CD4-positive, alpha-beta T cell treated with Interleukin-4 for 1 hour (primary cell): Measurements from ENCODE around the gene PHIP.
"Not testable (repeated sequence)": the region's sequence is repeated elsewhere in the genome, so short reads cannot be mapped to it uniquely, and the experiment has no call there.

Source experiments
- DNase-seq, 2 donors: peaks; one replicate each; pipeline ENCODE4 v3.0.0-alpha.2; 2020 to 2022

Gene PHIP

DNA sequence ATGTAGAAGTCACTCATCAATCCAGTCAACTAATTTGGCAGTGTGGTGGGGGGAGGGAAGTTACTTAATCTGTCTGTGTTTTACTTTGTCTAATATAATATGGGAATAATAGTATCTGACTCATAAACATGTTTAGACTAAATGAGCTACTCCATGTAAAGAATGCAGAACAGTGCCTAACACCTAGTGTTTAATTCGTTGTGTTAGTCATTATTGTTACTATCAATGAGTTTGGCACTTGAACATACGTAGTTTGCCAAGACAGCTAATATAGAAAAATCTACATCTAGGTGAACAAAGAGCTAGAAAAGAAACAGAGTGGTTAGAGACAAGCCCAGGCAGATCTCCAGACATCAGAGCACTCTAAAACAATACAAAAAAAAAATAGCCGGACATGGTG lies 161.6 kb downstream of the PHIP start:
- no peak for DNase-seq

DNA sequence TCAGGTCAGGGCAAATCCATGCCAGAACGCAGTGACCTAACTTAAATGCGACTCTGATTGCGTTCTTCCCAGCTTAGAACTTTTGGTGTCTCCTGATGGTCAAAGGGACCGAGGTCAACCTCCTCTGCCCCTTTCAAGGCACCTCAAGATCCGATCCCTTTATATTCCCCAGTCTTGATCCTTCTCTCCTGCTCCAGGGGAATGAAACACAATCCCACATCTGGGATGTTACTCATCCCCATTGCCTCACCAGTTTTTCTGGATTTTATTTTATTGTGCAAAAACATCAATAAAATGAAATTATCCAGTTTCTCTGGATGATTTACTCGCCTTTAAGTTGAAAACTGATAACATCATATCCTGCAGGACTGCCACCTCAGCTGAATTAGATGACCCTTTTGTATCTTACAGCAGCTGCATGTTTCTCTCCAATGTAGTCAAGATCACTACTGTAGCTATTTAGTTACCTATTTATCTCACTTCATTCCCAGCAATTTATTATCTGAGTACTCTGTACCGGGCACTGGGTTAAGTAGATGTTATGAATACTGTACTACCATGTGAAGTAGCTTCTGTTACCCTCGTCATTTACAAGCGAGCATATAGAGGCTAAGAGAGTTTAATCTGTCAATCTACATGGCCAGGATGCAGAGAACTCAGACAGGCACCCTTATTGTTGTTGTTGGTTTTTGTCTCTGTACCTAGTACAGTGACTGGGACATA lies 166.7 kb downstream of the PHIP start:
- DNase-seq, result no peak

DNA sequence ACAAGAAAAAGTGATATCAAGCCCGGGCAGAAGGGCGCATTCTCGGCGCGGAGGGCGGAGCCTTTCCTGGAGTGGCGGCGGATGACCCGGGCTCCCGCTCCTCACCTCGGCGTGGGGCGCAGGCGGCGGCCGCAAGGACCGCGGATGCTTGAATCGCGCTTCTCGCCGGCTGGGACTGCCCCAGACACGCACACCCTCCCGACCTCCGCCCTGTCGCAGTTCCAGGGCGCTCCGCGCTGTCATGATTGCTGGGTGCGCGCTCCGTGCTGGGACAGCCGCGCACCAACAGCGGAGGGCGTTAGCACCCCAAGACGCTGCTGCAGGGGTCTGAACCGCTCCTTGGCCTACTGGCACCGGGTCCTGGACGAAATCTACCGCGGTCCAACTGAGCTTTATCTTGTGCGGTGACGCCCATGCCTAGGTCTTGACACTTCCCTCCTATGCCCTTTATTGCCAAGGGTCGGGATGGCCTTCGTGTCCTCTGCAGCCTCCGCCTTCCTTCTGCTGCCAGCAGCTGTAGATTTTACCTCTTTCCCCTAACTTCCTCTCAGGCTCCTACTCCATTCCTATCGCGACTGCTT lies 167.4 kb downstream of the PHIP start:
- DNase-seq, result no peak

DNA sequence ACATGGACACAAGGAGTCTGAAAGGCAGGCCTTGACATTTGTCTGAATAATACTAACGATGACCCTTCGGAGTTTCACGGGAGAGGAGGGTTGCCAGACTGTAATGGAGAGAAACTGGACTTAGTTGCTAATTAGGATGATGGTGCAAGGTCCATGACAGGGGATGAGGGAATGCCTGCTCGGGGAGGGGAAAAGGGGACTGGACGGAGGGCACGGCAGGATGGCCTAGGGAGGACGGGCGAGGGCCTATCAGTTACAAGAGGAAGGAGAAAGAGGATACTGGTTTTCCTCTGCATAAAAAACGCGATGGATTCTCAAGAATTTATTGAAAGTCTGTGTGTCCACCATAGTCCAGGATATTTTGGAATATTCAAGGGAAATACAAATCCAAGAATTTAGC lies 168.0 kb downstream of the PHIP start:
- no peak for DNase-seq

DNA sequence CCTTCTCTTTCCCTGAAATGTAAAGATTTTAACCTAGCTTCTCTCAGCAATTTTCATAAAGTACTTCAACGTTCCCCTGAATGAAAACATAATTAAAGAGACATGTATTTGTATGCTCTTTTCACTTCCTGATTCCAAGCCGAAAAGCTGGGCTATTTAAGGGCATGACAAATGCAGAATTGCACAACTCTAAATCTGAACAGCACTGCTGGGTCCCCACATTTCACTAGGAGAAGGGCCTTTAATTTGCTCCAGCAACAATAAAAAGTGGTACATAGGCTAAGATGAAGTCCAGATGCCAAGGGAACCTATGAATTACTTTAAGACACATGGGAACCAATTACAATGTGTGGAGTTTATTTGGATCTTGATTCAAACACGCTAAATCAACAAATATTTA lies 168.7 kb downstream of the PHIP start:
- DNase-seq, result peak in 1 of 2 donors; percentile 16

DNA sequence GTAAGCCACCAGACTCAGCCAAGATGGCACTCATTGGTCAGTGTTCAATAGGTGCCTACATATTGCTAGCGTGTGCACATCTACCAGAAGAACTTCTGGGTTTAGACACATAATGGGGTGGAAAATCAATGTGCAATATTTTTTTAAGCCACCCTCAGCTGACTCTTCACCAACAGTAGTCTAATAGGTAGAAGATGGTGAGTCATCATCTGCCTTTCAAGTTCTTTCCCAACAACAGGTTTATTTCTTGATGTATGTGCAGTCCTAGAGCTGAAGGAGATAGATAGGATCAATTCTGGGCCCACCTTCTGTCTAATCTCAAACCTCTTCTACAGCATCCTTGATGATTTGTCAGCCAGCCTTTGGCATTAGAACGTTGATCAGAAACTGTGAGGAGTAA lies 169.4 kb downstream of the PHIP start:
- no peak for DNase-seq

DNA sequence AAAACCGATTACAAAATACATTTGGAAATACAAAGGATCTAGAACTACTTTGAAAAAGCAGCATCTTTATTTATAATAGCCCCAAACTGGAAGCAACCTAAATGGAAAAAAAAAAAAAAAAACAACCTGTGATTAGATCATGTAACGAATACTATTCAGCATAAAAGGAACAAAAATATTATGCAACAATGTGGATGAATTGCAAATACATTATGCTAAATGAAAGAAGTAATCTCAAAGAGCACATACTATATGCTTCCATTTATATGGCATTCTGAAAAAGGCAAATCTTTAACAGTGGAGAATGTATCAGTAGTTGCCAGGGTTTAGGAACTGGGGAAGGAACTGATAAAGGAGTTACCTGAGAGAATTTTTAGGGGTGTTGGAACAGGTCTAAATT lies 181.8 kb downstream of the PHIP start:
- DNase-seq, result no peak

DNA sequence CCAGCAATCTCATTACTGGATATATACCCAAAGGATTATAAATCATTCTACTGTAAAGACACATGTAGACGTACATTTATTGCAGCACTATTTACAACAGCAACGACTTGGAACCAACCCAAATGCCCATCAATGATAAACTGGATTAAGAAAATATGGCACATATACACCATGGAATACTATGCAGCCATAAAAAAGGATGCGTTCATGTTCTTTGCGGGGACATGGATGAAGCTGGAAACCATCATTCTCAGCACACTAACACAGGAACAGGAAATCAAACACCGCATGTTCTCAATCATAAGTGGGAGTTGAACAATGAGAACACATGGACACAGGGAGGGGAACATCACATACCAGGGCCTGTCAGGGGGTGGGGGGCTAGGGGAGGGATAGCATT lies 188.2 kb downstream of the PHIP start:
- not testable (repeated sequence) for DNase-seq
